DOHH2 (cell line): Measurements from ENCODE around the gene NEDD4L.

Experiments
- H3F3A ChIP-seq: fragments of 200-600 bp; sonication (generic), shearing (Covaris generic); 2 replicates; pipeline ENCODE4 v1.6.0; 2016; ENCODE audit warnings: antibody characterized with exemption, mild to moderate bottlenecking; ENCODE audit not compliant: control insufficient read depth, insufficient read depth
- H3K27ac ChIP-seq: fragments of 200-600 bp; sonication (generic); 2 replicates; pipeline ENCODE4 v1.5.1; 2014; ENCODE audit warnings: low read depth, mild to moderate bottlenecking, low read length, moderate library complexity
- H3K27me3 ChIP-seq: fragments of 200-600 bp; sonication (generic); 2 replicates; pipeline ENCODE4 v1.6.1; 2014; ENCODE audit warnings: mild to moderate bottlenecking, low read length, mixed read lengths; ENCODE audit not compliant: control insufficient read depth
- H3K36me3 ChIP-seq: fragments of 200-600 bp; sonication (generic); 2 replicates; pipeline ENCODE4 v1.6.1; 2014; ENCODE audit warnings: mild to moderate bottlenecking, low read length, moderate library complexity, mixed read lengths; ENCODE audit not compliant: control insufficient read depth
- H3K4me1 ChIP-seq: fragments of 200-600 bp; sonication (generic); 2 replicates; pipeline ENCODE4 v1.6.1; 2014; ENCODE audit warnings: mild to moderate bottlenecking, low read length, mixed read lengths; ENCODE audit not compliant: control insufficient read depth
- H3K4me2 ChIP-seq: fragments of 200-600 bp; sonication (generic); 2 replicates; pipeline ENCODE4 v1.6.0; 2014; ENCODE audit warnings: mild to moderate bottlenecking, low read length, moderate library complexity
- H3K4me3 ChIP-seq: fragments of 200-600 bp; sonication (generic); 2 replicates; pipeline ENCODE4 v1.5.1; 2014; ENCODE audit warnings: mild to moderate bottlenecking, low read length, mixed read lengths
- H3K79me2 ChIP-seq: fragments of 200-600 bp; sonication (generic); 2 replicates; pipeline ENCODE4 v1.6.1; 2014; ENCODE audit warnings: mild to moderate bottlenecking, low read length, mixed read lengths; ENCODE audit not compliant: control insufficient read depth
- H3K9me2 ChIP-seq: fragments of 200-600 bp; sonication (generic); replicated peaks from 2 replicates; pipeline ENCODE4 v1.6.1; 2014; ENCODE audit warnings: mild to moderate bottlenecking, low read length, mixed read lengths; ENCODE audit not compliant: control insufficient read depth
- H3K9me3 ChIP-seq: fragments of 200-600 bp; sonication (generic); 2 replicates; pipeline ENCODE4 v1.6.1; 2014; ENCODE audit warnings: antibody characterized with exemption, low read length, mixed read lengths; ENCODE audit not compliant: control insufficient read depth, insufficient read depth
- H4K20me1 ChIP-seq: fragments of 200-600 bp; sonication (generic); 2 replicates; pipeline ENCODE4 v1.6.0; 2014; ENCODE audit warnings: low read depth, mild to moderate bottlenecking, antibody characterized with exemption, low read length, moderate library complexity; ENCODE audit not compliant: control insufficient read depth, insufficient read depth
- CTCF ChIP-seq: fragments of 200-600 bp; sonication (generic); IDR thresholded peaks from one replicate; pipeline ENCODE4 v1.5.1; 2014; ENCODE audit warnings: antibody characterized with exemption, mild to moderate bottlenecking, low read depth, low read length; ENCODE audit not compliant: poor library complexity, severe bottlenecking
- EZH2phosphoT487 ChIP-seq: fragments of 200-600 bp; sonication (generic); IDR thresholded peaks from 2 replicates; pipeline ENCODE4 v1.6.1; 2017; ENCODE audit warnings: borderline replicate concordance, mild to moderate bottlenecking, antibody characterized with exemption, low read length, moderate library complexity, mixed read lengths

The NEDD4L gene

DNA sequence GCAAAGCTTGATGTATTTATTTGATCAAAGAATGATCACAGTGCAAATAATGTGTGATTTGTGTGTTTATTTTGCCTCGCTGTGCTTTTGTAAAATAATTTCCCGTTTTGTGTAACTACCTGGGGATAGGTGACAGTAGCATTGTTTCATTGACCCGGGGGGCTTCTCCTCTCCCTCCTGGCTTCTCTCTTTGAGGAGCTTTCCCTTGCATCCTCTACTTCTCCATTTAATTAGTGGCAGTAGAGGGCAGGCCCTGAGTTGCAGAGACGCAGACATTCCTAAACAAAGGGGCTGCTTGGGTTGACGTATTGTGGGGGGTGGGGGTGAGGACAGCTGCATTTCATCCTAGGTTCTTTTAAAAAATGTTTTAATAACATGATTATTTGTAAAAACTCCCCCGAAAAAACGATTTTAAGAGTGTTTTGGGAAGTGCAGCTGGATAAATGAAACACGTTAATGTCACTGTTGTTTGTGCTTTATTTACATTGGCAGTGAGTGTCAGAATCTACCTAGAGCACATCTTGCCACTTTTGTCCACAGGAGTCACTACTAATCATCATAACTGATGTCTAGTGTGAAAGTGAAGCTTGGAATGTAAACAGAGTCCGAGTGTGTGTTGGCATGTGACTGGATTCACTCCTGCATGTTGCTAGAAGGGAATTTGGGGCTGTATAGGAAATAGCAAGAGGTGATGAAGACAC is 2.2 kb downstream of the NEDD4L start:
- Histone ChIP-seq H3K9me3 (no peaks in the 10 kb centered on the region), H3K36me3 (peaks cover 5% of the 10 kb centered on the region; the same call in 1 of the 2 replicates), H3K9me2 (no peaks in the 10 kb centered on the region), H3K79me2 (peaks cover 61% of the 10 kb centered on the region), H3K27me3 (0 out of 2 replicates have a peak, but pooled peaks cover 3% of the 10 kb centered on the region), H4K20me1 (peaks cover 24% of the 10 kb centered on the region), H3F3A (peaks cover 13% of the 10 kb centered on the region), H3K4me2 (peak overlapping the region; percentile 80), H3K4me1 (peaks cover 57% of the 10 kb centered on the region), H3K4me3 (peak overlapping the region; percentile 88), H3K27ac (no peak overlapping the region)
- TF ChIP-seq CTCF (no peak), EZH2phosphoT487 (no peak)

- Histone ChIP-seq H3K4me3 (0 out of 2 replicates have a peak overlapping the region, but pooled peaks have one; percentile 88), H3K4me1 (peaks cover 57% of the 10 kb centered on the region), H3K27ac (no peak overlapping the region), H3K4me2 (peak overlapping the region; percentile 80), H3F3A (peaks cover 16% of the 10 kb centered on the region), H4K20me1 (peaks cover 24% of the 10 kb centered on the region), H3K79me2 (peaks cover 67% of the 10 kb centered on the region), H3K9me2 (no peaks in the 10 kb centered on the region), H3K9me3 (no peaks in the 10 kb centered on the region), H3K27me3 (0 out of 2 replicates have a peak, but pooled peaks cover 3% of the 10 kb centered on the region), H3K36me3 (peaks cover 5% of the 10 kb centered on the region; the same call in 1 of the 2 replicates)
- TF ChIP-seq EZH2phosphoT487 = no peak
- no peak for TF ChIP-seq CTCF
Observed at GRCh38 chr18:58046794-58047555, 2.9 kb downstream of the NEDD4L start.

- H3K27ac ChIP-seq = no peak overlapping the region
- H3K4me1 ChIP-seq = peaks cover 55% of the 10 kb centered on the region
- peaks cover 16% of the 10 kb centered on the region for H3F3A ChIP-seq
- H3K9me3 ChIP-seq = no peaks in the 10 kb centered on the region
- H3K4me3 ChIP-seq = no peak overlapping the region
- peak overlapping the region; percentile 80; the same call in 1 of the 2 replicates for H3K4me2 ChIP-seq
- peaks cover 72% of the 10 kb centered on the region for H3K79me2 ChIP-seq
- peaks cover 5% of the 10 kb centered on the region; the same call in 1 of the 2 replicates for H3K36me3 ChIP-seq
- no peak for TF ChIP-seq CTCF
- TF ChIP-seq EZH2phosphoT487 = no peak
- H3K27me3 ChIP-seq = 0 out of 2 replicates have a peak, but pooled peaks cover 3% of the 10 kb centered on the region
- H3K9me2 ChIP-seq = no peaks in the 10 kb centered on the region
- H4K20me1 ChIP-seq = peaks cover 24% of the 10 kb centered on the region
Observed at GRCh38 chr18:58047556-58047882, 3.5 kb downstream of the NEDD4L start.
